Ishikawa (cell line): ENCODE results near the gene CCDC68.

ENCODE experiments used
- CREB1 ChIP-seq: IDR thresholded peaks from 2 replicates; pipeline ENCODE4 v1.6.1; 2012; ENCODE audit warnings: low read depth
- EP300 ChIP-seq: IDR thresholded peaks from 2 replicates; pipeline ENCODE4 v1.6.1; 2012; ENCODE audit warnings: borderline replicate concordance
- MAX ChIP-seq: IDR thresholded peaks from 2 replicates; pipeline ENCODE4 v1.6.1; 2012
- NFIC ChIP-seq: IDR thresholded peaks from 2 replicates; pipeline ENCODE4 v1.6.1; 2012
- RAD21 ChIP-seq: IDR thresholded peaks from 2 replicates; pipeline ENCODE4 v1.6.1; 2012; ENCODE audit warnings: low read depth
- REST ChIP-seq: IDR thresholded peaks from 2 replicates; pipeline ENCODE4 v1.6.1; 2012; ENCODE audit warnings: low read depth, mild to moderate bottlenecking
- TEAD4 ChIP-seq: IDR thresholded peaks from 2 replicates; pipeline ENCODE4 v1.6.1; 2012

GRCh38 chr18:54948350-54948837, 10.9 kb downstream of the CCDC68 start:
- TF ChIP-seq NFIC (no peak), TEAD4 (no peak), REST (no peak), EP300 (no peak), RAD21 (no peak), MAX (no peak), CREB1 (no peak)
